HG03066 (cell line): ENCODE results near the gene SALL2.
"Not testable (repeated sequence)": the region's sequence is repeated elsewhere in the genome, so short reads cannot be mapped to it uniquely, and the experiment has no call there.

ENCODE experiments used
- ATAC-seq: cut with Tn5 transposase; IDR thresholded peaks from one replicate; pipeline ENCODE4 v1.9.1; 2021; ENCODE audit warnings: low read depth; ENCODE audit not compliant: unreplicated experiment

Gene SALL2

DNA sequence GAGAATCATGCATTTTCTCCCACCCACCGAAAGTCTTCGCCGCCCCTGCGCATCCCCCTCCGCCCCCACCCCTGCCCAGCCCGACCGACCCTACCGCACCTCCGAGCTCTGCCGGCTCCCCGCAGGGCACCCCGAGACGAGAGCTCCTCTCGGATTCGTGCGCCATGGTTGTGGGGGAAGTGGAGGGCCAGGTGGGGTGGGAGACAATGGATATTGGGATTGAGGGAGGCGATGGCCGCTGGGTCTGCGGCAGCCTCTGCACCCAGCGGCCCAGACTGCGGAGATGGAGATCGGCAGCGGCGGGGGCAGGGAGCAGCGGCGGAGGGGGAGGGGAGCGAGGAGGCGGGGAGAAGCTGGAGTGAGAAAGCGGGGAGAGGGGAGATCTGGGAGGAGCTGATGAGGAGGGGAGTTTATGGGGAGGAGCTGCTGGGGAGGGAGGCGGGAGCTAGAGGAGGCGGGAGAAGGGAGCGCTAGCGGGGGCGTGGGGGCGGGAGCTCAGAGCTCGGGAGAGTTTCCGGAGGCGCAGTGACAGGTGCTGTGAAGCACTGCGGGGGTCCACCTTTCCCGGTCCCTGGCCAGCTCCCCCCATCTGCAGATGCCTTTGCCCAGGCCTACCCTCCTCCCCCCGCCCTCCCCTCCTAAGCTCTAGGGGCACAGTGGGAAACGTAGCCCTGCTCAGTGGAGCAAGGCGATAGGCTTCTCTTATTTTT, at the start of gene SALL2:
TSS of gene SALL2 (minus strand) at position 385 of the 710 bp plus-strand sequence. CDS start at position 166, 219 bp downstream.
- no peak for ATAC-seq

DNA sequence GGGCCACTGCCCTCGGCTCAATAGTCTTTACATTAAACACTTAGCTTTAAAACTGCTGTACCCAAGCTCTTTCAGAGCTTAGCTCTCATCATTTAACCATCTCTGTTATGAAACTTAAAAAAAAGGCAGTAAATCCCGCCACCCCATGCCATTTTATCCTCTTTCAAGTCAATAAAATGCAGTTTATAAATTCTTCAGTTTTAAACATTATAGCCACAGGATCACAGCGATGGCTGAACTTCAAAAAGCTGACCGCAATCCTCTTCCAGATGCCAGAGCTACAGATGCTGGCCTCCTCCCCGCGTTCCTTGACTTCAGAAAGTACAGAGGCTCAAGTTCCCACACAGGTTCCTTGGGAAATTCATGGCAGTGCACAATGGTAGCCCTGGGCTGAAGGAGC, 49.5 kb upstream of the SALL2 start:
- ATAC-seq, result no peak

DNA sequence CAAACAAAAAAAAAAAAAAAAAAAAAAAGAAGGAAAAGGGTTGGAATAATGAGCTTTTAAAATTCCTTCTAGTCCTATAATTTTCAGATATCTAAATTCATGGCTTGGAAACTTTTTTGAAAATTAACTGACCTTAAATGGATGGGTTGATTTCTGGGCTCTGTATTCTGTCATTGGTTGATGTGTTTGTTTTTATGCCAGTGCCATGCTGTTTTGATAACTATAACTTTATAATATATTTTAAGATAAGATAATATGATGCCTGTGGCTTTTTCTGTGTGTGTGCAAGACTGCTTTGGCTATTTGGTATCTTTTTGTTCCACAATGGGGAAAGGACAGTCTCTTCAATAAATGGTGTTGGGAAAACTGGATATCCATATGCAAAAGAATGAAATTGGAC, 46.5 kb upstream of the SALL2 start:
- ATAC-seq, result no peak

DNA sequence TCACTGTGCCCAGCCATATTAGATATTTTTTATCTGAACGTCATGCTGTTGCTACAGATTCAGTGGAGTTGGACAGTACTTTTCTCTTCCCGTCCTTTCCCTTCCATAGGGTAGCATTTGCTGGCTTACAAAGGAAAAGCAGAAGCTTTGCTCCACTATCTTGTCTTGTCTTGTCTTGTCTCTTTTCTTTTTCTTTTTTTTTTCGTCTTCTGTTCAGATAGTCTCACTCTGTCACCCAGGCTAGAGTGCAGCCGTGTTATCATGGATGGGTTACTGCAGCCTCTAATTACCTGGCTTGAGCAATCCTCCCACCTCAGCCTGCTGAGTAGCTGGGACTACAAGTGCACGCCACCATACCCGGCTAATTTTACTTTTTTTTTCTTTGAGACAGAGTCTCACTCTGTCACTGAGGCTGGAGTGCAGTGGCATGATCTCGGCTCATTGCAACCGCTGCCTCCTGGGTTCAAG, 32.6 kb upstream of the SALL2 start:
- no peak for ATAC-seq

DNA sequence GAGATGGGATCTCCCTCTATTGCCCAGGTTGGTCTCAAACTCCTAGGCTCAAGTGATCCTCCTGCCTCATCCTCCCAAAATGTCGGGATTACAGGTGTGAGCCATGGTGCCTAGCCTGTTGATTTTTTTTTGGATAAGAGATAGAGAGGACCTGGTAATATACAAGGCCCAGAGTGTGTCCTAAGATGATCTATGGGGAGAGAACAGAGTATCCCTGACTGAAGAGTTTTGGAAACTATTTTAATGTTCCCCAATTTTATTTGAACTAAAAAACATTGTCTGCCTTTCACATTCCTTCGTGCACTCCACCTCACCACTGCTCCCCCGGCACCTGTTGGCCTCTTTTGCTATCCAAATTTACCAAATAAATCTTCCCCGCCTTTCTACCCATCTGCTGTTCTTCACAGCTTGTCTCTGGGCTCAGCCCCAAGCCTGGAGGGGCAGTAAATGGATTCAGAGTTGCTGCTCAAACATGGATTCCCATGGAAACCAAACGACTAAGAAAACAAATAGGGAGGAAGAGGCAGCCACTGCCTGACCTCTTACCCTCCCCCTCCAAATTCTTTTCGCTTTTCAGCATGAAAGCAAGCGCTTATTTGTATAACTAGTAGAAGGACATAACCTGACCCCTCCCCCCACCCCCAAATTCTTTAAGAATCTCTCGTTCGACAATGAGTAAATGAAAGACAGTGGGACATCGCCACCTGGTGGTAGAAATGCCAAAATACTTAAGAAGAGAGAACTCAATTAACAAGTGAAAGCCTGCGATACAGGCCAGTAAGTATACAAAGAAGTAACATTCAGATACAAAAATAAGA, 31.1 kb upstream of the SALL2 start:
- no peak for ATAC-seq

DNA sequence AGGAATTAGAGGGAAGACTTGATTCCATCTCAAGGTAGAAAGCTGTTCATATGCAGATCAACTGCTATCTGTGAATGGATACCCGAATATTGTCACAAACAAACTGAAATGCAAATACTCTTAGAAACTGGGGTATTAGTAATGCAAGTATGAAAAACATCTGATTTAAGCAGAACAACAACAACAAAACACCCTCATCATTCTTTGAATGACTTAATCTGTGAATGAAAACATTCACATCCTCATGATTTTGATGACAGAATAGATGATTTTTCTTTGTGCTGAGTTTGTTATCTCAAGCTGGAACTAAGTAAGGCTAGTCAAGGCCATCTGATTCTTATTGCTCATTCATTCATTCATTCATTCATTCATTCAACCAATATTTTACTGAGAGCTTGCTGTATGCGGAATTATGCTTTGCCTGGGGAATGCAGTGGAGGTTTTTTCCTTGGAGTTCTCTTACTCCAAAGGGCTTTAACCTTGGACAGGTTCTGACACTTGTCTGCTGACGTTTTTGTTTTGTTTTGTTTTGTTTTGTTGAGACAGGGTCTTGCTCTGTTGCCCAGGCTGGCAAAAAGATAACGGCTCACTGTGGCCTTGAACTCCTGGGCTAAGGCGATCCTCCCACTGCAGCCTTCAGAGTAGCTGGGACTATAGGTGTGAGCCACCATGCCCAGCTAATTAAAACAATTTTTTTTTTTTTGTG, 30.4 kb upstream of the SALL2 start:
- ATAC-seq, result no peak

DNA sequence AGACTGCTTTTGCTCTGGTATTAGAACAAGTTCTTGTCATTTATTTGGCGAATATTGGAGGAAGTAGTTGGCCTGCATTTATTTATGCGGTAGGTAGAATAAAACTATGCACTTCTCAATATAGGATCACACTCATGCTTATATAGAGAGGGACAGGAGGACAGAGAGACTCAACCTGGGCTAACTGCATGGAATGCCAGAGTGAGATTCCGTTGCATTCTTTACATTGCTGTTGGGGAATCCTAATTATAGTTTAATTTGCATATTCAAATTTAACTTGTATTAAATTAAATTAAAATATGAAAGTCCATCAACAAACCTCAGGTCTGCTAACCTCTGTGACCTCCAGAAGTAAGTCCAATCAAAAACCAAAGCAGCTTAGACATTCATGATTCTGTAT, 27.1 kb upstream of the SALL2 start:
- no peak for ATAC-seq

DNA sequence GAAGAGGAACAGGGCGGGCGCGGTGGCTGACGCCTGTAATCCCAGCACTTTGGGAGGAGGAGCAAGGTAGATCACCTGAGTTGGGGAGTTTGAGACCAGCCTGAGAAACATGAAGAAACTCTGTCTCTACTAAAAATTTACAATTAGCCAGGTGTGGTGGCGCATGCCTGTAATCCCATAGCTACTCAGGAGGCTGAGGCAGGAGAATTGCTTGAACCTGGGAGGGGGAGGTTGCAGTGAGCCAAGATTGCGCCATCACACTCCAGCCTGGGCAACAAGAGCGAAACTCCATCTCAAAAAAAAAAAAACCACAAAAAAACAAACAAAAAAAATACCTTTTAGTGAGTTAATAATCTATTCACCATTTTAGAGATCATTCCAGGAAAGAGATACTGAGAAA, 18.4 kb upstream of the SALL2 start:
- not testable (repeated sequence) for ATAC-seq

DNA sequence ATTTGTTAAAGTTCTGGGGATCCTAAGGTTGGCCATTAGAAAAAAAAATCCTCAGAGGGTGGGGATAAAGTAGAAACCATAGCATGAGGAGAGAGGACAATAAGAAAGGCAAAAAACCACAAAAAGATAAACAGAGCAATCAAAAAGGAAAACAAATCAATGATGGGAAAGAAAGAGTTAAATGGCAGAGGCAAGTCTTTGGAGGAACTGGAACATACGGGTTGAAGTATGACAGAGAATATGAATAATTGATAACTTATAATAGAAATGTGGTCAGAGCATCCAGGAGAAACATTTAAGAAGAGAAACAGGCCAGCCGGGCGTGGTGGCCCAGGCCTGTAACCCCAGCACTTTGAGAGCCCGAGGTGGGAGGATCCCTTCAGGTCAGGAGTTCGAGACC, 17.8 kb upstream of the SALL2 start:
- no peak for ATAC-seq

DNA sequence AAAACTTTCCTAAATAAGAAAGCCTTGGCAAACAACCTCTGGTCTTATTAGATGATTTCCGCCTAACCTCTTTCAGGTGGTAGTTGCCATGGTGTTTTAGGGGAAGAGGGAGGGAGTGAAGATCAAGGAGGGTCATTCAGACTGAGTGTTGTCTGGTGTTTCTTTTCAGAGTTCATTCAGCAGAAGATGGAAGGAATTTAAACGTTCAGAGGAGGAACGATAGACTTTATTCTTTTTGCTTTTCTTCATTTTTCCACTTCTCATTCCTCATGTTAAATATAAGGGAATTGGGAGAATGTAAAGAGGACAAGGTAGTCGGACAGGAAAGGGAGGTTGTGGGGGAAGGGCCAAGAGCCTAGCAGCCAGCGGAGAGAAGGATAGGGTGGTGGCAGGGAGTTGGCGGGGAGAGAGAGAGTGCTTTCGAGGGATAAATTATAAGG, 17.4 kb upstream of the SALL2 start:
- ATAC-seq, result no peak

DNA sequence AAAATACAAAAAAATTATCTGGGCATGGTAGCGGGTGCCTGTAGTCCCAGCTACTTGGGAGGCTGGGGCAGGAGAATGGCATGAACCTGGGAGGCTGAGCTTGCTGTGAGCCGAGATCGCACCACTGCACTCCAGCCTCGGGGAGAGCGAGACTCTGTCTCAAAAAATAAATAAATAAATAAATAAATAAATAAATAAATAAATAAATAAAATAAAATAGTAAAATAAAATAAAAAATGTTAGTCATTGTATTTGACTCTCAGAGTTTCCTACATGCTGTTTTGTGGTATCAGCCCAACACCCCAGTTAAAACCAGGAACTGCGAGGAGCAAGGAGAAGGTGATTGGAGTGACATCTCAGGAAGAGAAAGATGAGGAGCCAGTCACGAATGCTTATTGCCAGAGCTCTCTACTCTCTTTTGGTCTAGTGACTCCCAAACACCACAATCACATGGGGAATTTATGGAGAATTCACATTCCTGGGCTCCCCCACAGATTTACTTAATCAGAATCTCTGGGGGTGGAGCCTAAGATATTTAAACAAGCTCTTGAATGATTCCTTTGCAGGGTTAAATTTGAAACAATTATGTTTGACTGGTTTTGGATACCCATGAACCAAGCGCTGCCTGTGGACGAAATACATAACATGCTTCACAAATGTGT, 15.4 kb upstream of the SALL2 start:
- ATAC-seq, result no peak

DNA sequence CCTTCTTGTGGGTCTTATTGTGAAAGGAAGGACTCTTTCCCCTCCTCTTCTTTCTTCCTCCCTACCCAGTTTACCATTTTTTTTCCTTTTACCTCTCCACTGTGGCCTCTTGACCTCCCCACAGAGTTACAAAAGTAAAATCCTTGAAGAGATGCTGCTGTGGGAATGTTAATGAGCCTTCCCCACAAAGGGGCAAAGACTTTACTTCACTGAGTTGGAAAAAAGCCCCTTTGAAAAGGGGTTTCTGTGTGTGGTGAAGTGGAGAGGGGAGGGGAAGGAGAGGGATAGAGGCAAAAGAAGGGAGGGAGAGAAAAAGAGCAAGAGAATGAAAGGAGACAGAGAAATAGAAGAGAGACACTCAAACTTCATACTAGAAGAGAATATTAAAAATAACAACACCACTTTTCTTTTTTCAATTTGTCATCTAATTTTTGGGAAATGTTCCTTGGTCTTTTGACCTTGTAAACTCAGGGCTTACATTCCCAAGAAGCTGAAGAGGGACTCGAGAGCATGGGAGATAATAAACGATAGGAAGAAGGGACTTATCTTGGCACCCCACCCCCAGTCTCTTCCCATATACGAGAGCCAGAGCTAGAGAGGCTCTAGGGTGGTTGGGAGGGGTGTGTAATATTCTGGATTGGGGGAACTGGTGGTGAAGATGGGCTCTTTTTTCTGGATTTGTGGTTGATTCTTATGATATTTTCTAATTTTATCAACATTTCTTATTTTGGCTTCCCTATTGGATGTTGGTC, 13.2 kb upstream of the SALL2 start:
- ATAC-seq, result no peak

DNA sequence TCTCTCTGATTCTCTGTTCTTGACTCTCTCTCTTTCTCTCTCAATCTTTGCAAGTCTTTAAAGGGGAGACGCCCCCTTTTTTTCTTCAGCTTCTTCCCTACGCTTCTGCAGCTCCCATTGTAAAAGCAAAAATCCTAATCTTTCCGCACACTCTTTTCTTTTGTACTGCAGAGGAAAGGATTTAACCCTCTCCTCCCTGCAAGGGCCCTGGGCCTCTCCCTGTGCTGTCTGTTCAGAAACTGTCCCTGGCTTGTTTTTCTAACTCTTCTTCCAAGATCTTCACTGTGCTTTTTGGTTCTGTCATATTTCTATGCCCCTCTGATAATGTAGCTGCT, 10.9 kb upstream of the SALL2 start:
- ATAC-seq, result no peak

DNA sequence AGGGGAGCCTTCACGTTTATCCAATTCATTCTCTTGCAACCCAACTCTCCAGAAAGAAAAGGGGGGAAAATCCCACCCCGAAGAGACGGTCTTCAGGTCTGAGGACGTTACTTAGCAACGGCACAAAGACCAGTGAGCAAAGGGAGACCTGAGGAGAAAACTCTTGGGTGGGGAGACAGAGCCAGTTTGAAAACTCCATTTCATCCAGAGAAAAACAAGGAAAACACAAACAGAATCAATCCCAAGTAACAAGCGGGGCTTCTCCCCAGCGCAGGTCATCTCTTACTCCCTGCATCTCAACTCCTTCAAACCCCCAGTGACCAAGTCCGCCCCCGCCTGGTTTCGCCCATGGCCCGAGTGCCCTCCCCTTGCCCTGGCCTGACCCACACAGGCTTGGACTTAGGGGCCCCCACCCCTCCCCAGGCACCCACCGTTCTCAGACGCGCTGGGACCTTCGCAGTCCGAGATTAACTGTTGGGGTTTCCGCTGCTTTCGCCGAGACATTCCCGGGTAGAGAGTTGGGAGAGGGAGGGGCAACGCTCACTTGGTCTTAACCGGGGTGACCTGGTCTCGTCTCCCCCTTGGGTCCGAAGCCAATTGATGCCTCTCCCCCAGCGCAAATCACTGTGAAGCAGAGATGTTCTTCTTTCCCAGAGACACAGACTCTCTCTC, 10.4 kb upstream of the SALL2 start:
- no peak for ATAC-seq

DNA sequence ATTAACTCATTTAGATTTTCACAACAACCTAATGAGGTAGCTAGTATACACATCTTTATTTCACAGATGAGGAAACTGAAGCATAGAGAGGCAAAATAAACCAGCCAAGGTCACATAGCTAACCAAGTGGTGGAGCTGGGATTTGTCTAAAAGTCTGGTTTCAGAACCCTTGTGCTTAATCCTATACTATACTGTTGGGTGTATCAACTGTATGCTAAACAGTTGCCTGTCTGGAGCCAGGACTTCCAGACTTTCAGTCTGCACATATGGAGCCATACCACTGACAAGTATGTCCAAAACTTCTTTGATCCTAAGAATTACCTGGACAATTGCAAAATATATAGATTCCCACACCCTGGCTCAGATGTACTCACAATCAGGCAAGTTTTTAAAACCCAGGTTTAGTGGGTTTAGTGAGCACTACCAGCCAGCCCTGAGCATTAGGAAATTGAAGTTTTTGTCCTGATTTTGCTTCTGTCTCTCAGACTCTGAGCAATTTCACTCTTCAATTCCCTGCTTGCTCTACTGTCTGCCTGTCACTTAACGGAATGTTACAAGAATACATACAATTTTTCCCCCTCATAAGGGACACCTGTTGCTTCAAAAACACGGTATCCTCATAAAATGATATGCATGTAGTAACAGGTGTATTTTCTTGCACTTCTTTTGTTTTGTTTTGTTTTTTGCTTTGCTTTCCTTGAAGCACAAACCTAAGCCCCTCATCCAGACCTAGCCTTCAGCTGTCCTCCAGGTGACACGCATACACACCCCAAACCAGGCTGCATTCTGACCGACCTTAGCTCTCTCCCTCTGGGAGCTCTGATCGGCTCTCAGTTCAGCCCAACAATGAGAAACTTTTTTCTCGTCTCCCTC, 9.6 kb upstream of the SALL2 start:
- ATAC-seq, result no peak

DNA sequence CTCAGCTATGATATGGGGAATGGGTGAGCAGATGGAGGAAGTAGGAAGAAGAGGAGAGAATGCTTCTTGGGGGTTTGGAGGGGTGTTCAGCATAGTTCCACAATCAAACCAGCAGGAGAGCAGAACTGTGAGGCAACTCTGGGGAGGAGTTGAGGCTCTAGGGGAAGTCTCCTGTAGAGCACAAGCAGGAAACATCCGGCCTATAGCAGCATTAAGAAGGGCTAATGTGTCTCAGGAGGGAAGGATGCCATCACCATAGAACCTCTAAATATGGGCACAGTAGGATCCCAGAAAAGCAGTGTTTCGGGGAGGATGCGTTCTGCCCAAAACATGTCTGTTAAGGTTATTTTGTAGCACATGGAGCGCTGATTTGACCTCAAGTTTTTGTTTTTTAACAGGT, 8.4 kb upstream of the SALL2 start:
- no peak for ATAC-seq

DNA sequence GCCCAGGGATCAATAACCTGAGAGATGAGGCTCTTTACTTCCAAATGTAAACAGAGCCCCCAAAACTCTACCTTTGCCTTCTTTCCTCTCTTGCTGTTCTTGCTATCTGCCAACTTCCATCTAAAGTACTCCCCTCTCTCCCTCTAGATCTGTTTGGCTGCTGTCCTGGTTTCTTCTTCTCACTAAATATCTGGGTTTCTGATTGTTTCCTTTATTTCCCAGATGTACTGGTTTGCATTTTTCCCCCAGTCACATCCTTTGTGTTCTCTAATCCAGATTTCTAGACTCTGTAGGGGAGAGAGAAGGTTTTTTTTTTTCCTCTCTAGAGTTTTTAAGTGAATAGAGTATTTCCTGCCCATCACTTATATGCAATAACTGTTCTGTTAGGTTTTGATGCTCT, 7.1 kb upstream of the SALL2 start:
- ATAC-seq, result no peak

DNA sequence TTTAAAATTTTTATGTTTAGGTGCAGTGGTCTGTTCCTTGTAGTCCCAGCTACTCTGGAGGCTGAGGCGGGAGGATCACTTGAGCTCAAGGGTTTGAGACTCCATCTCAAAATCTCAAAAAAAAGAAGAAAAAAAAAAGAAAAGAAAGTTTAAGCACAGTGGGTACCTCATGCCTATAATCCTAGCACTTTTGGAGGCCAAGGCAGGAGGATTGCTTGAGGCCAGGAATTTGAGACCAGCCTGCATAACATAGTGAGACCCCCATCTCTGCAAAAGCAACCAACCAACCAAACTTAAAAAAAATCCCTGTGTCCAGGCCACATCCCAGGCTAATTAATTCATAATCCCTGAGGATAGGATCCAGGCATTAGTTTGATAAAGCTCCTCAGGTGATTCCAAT, 3.4 kb upstream of the SALL2 start:
- no peak for ATAC-seq
